ENCODE results near the gene CCDC178.

Gene CCDC178

GRCh38 chr18:33115917-33116316 lies 324.6 kb downstream of the CCDC178 start:
- DNase-seq, result no peak

GRCh38 chr18:33115476-33115875 lies 325.0 kb downstream of the CCDC178 start:
- no peak for DNase-seq

GRCh38 chr18:33114749-33115148 lies 325.8 kb downstream of the CCDC178 start:
- no peak for DNase-seq

GRCh38 chr18:33113416-33113815 lies 327.1 kb downstream of the CCDC178 start:
- no peak for DNase-seq

- DNase-seq, result no peak
Measured at GRCh38 chr18:33107511-33107910, 333.0 kb downstream of the CCDC178 start.

- DNase-seq, result no peak
Measured at GRCh38 chr18:33101316-33101715, 339.2 kb downstream of the CCDC178 start.

- no peak for DNase-seq
Measured at GRCh38 chr18:33099626-33100025, 340.9 kb downstream of the CCDC178 start.

- no peak for DNase-seq
Measured at GRCh38 chr18:33097126-33097525, 343.4 kb downstream of the CCDC178 start.

GRCh38 chr18:33090461-33090860 lies 350.1 kb downstream of the CCDC178 start:
- no peak for DNase-seq

GRCh38 chr18:33076601-33077000 lies 363.9 kb downstream of the CCDC178 start:
- DNase-seq, result no peak

- DNase-seq, result no peak
Measured at GRCh38 chr18:33074125-33074524, 366.4 kb downstream of the CCDC178 start.

- DNase-seq, result no peak
Measured at GRCh38 chr18:33062834-33063364, 377.6 kb downstream of the CCDC178 start.

- no peak for DNase-seq
Measured at GRCh38 chr18:33052886-33053285, 387.6 kb downstream of the CCDC178 start.

- no peak for DNase-seq
Measured at GRCh38 chr18:33051407-33051806, 389.1 kb downstream of the CCDC178 start.

- DNase-seq, result no peak
Measured at GRCh38 chr18:33040213-33040612, 400.3 kb downstream of the CCDC178 start.

GRCh38 chr18:33034945-33035344 lies 405.6 kb downstream of the CCDC178 start:
- DNase-seq, result no peak

- no peak for DNase-seq
Measured at GRCh38 chr18:33034212-33034611, 406.3 kb downstream of the CCDC178 start.

- no peak for DNase-seq
Measured at GRCh38 chr18:33022370-33022769, 418.2 kb downstream of the CCDC178 start.

- no peak for DNase-seq
Measured at GRCh38 chr18:33020877-33021276, 419.6 kb downstream of the CCDC178 start.

GRCh38 chr18:33014060-33014796 lies 426.3 kb downstream of the CCDC178 start:
- DNase-seq, result no peak

GRCh38 chr18:33010149-33010548 lies 430.4 kb downstream of the CCDC178 start:
- no peak for DNase-seq

- no peak for DNase-seq
Measured at GRCh38 chr18:32998921-32999320, 441.6 kb downstream of the CCDC178 start.

GRCh38 chr18:32998285-32998684 lies 442.2 kb downstream of the CCDC178 start:
- no peak for DNase-seq

- DNase-seq, result no peak
Measured at GRCh38 chr18:32983721-32984120, 456.8 kb downstream of the CCDC178 start.

GRCh38 chr18:32980896-32981295 lies 459.6 kb downstream of the CCDC178 start:
- DNase-seq, result no peak
